B cell (primary cell): ENCODE data around the gene BAIAP3. TPM values are rescaled to one million over a fixed set of nuclear protein-coding genes. Genes with fewer than 3 reads are reported as not detected.
A peak's percentile ranks its signal among the peaks of the same experiment; 100 is the strongest.

Experiments
- ATAC-seq: fragments of 200-7000 bp; cut with Tn5 transposase; one replicate; pipeline ENCODE4 v1.10.0; 2021; ENCODE audit warnings: low read depth, mild to moderate bottlenecking, moderate number of reproducible peaks, moderate library complexity
- CTCF ChIA-PET: fragments of 350-600 bp; sonication (Branson Sonifier 250); formaldehyde crosslinking; loops from one replicate; lab custom pipeline; 2021; ENCODE audit warnings: antibody characterized with exemption, inconsistent platforms; lab: Charles Lee
- POLR2A ChIA-PET: fragments of 350-600 bp; sonication (Branson Sonifier 250); formaldehyde crosslinking; loops from one replicate; lab custom pipeline; 2021; ENCODE audit warnings: antibody characterized with exemption; lab: Charles Lee
- DNase-seq: peaks from one replicate; pipeline ENCODE4 v3.0.0; 2013
- H2AFZ ChIP-seq: 2 replicates; pipeline ENCODE4 v1.6.1; 2012; ENCODE audit warnings: mild to moderate bottlenecking, low read depth, low read length; ENCODE audit not compliant: insufficient read depth, poor library complexity, severe bottlenecking
- H3K27ac ChIP-seq, 2 donors: 1 replicate in 1 of 2; 2 replicates in 1 of 2; pipeline ENCODE4 v1.5.1; 2012 to 2013; ENCODE audit warnings: low read length in 2 of 2, mild to moderate bottlenecking in 2 of 2, moderate library complexity in 1 of 2
- H3K27me3 ChIP-seq, 4 experiments: fragments of 200-600 bp in 1 of 4; sonication (generic) in 1 of 4; replicated peaks in 1 of 4; 1 replicate in 2 of 4; 2 replicates in 2 of 4; pipeline versions ENCODE4 v1.6.1 to v1.7.0; 2013 to 2016; ENCODE audit warnings: low read length in 3 of 4, mild to moderate bottlenecking in 2 of 4, mixed read lengths in 1 of 4, moderate library complexity in 1 of 4; ENCODE audit not compliant: insufficient read depth in 4 of 4, control insufficient read depth in 3 of 4; ENCODE audit errors: control extremely low read depth in 1 of 4
- H3K36me3 ChIP-seq, 2 experiments: replicated peaks in 1 of 2; 1 replicate in 1 of 2; 2 replicates in 1 of 2; pipeline versions ENCODE4 v1.6.1 to v1.7.1; 2013; ENCODE audit warnings: low read length in 1 of 2; ENCODE audit not compliant: insufficient read depth in 2 of 2, control insufficient read depth in 1 of 2; ENCODE audit errors: control extremely low read depth in 1 of 2, extremely low read depth in 1 of 2
- H3K4me1 ChIP-seq, 2 donors: fragments of 200-600 bp in 1 of 2; sonication (generic) in 1 of 2; 1 replicate in 1 of 2; 2 replicates in 1 of 2; pipeline versions ENCODE4 v1.5.1 to v1.6.1; 2013 to 2017; ENCODE audit warnings: low read length in 2 of 2; ENCODE audit not compliant: control insufficient read depth in 2 of 2, insufficient read depth in 2 of 2
- H3K4me2 ChIP-seq: replicated peaks from 2 replicates; pipeline ENCODE3; 2012; ENCODE audit warnings: mild to moderate bottlenecking, low read depth, low read length; ENCODE audit not compliant: poor library complexity, severe bottlenecking
- H3K4me3 ChIP-seq, 5 experiments: fragments of 200-600 bp in 1 of 5; sonication (generic) in 1 of 5; 1 replicate in 3 of 5; 2 replicates in 2 of 5; pipeline versions ENCODE4 v1.5.1 to v1.7.0; 2011 to 2016; ENCODE audit warnings: low read length in 4 of 5, mild to moderate bottlenecking in 4 of 5, low read depth in 2 of 5, control low read depth in 1 of 5, moderate library complexity in 1 of 5; ENCODE audit not compliant: insufficient read depth in 1 of 5; ENCODE audit errors: control extremely low read depth in 1 of 5, extremely low read depth in 1 of 5
- H3K79me2 ChIP-seq: fragments of 200-600 bp; sonication (generic); one replicate; pipeline ENCODE4 v1.6.0; 2016; ENCODE audit warnings: low read length; ENCODE audit not compliant: control insufficient read depth, insufficient read depth
- H3K9ac ChIP-seq: fragments of 200-600 bp; sonication (generic); 2 replicates; pipeline ENCODE4 v1.6.1; 2017; ENCODE audit warnings: mild to moderate bottlenecking, low read length, moderate library complexity
- H3K9me3 ChIP-seq, 3 donors: one replicate each; pipeline versions ENCODE4 v1.6.1 to v1.7.1; 2013; ENCODE audit warnings: low read length in 2 of 3; ENCODE audit not compliant: control insufficient read depth in 2 of 3, insufficient read depth in 1 of 3; ENCODE audit errors: control extremely low read depth in 1 of 3
- H4K20me1 ChIP-seq: 2 replicates; pipeline ENCODE4 v1.6.0; 2012; ENCODE audit warnings: mild to moderate bottlenecking, low read length; ENCODE audit not compliant: insufficient read depth, control insufficient read depth, poor library complexity, severe bottlenecking
- H3K27ac Mint-ChIP-seq: one replicate; pipeline ENCODE4 v1.8.0; 2021; ENCODE audit warnings: mixed read lengths
- H3K27me3 Mint-ChIP-seq: one replicate; pipeline ENCODE4 v1.8.0; 2021; ENCODE audit warnings: mixed read lengths
- H3K4me1 Mint-ChIP-seq: one replicate; pipeline ENCODE4 v1.8.0; 2021; ENCODE audit warnings: mixed read lengths
- H3K4me3 Mint-ChIP-seq: one replicate; pipeline ENCODE4 v1.8.0; 2021; ENCODE audit warnings: mixed read lengths
- H3K9me3 Mint-ChIP-seq: one replicate; pipeline ENCODE4 v1.8.0; 2022; ENCODE audit warnings: mixed read lengths; ENCODE audit not compliant: insufficient read depth
- EZH2 ChIP-seq: IDR thresholded peaks from 2 replicates; pipeline ENCODE4 v1.6.1; 2012; ENCODE audit warnings: borderline replicate concordance, low read depth, mild to moderate bottlenecking, moderate library complexity, low read length; ENCODE audit not compliant: insufficient read depth, poor library complexity, severe bottlenecking
- WGBS: methylation state at CpG from one replicate; pipeline ENCODE4 v1.1.5; 2013; ENCODE audit warnings: missing lambda C conversion rate; ENCODE audit not compliant: insufficient coverage; 5-methylcytosine and 5-hydroxymethylcytosine counted together
- intact Hi-C: fragments of 100-400 bp; cut with micrococcal nuclease; formaldehyde crosslinking; loops from one replicate; pipeline ENCODE4 v1.10.0; 2022
- polyA plus RNA-seq: library from polyadenylated mRNA; depleted of rRNA; stranded (reverse); fragments of >200 nt; gene quantifications from 2 replicates; pipeline ENCODE4 v1.2.3, GENCODE V29; 2012
- total RNA-seq, 2 donors: library from RNA; stranded (reverse); fragments of 120-200 nt in 1 of 2; gene quantifications; 1 replicate in 1 of 2; 2 replicates in 1 of 2; pipeline versions ENCODE4 v1.2.3 to v1.2.4, GENCODE V29; 2013 to 2022
- TF ChIP-seq, protein P1 (sequence below): fragments of 200-600 bp; IDR thresholded peaks from one replicate; pipeline ENCODE4 v1.8.0; 2022; ENCODE audit warnings: antibody characterized with exemption, mild to moderate bottlenecking

BAIAP3 gene
- total and polyA plus RNA-seq, 2 donors (not counting 1 experiment from before 2014, with no cell fraction given): 119 to 130 TPM

DNA sequence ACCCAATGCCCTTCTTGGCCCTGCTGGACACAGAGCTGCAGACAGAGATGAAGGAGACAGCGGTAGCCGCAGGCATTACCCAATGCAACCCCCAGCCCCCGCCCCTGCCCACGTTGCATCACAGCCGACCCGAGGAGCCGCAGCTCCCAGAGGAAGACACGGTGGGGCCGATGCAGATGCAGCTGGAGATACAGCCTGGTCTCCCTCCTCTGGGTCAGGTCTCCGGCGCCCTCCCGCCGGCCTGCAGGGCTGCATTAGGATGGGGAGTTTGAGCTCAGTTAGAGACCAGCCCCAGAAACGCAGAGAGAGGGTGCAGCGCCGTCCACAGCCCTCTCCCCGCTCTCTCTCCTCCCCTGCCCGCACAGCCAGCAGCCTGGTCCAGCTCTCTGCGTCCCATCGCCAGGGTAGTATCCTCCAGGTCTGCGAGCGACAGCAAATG, 43.4 kb upstream of the BAIAP3 start:
- no peak overlapping the region for H3K27ac Mint-ChIP-seq
- no peak for TF ChIP-seq EZH2
- TF ChIP-seq, protein P1, sequence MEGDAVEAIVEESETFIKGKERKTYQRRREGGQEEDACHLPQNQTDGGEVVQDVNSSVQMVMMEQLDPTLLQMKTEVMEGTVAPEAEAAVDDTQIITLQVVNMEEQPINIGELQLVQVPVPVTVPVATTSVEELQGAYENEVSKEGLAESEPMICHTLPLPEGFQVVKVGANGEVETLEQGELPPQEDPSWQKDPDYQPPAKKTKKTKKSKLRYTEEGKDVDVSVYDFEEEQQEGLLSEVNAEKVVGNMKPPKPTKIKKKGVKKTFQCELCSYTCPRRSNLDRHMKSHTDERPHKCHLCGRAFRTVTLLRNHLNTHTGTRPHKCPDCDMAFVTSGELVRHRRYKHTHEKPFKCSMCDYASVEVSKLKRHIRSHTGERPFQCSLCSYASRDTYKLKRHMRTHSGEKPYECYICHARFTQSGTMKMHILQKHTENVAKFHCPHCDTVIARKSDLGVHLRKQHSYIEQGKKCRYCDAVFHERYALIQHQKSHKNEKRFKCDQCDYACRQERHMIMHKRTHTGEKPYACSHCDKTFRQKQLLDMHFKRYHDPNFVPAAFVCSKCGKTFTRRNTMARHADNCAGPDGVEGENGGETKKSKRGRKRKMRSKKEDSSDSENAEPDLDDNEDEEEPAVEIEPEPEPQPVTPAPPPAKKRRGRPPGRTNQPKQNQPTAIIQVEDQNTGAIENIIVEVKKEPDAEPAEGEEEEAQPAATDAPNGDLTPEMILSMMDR: no peak
- H3K36me3 ChIP-seq: no peaks in the 10 kb centered on the region
- H3K27me3 ChIP-seq: peaks cover 0 to 38% (median 8%) of the 10 kb centered on the region in 4 experiments
- H3K4me3 Mint-ChIP-seq: no peak overlapping the region
- peaks cover 12 to 21% of the 10 kb centered on the region in 2 donors for H3K4me1 ChIP-seq
- CTCF ChIA-PET: interaction anchor here (1.0 to 2.0 kb wide), 3 partner anchors 9 to 70 kb away, joined by 3 to 7 read pairs (median 3); no protein-coding TSS in a partner anchor
- no peaks in the 10 kb centered on the region for H3K79me2 ChIP-seq
- no peaks in the 10 kb centered on the region for H3K9me3 Mint-ChIP-seq
- H2AFZ ChIP-seq: no peak overlapping the region
- ATAC-seq: no peak
- peaks cover 9% of the 10 kb centered on the region for H3K4me1 Mint-ChIP-seq
- WGBS: 8% methylated on average over 17 of the region's 22 CpGs
- peaks cover 23% of the 10 kb centered on the region for H3K27me3 Mint-ChIP-seq
- H3K4me2 ChIP-seq: peak overlapping the region; percentile 34
- intact Hi-C loops: no loop called here
- no peaks in the 10 kb centered on the region for H4K20me1 ChIP-seq
- no peak overlapping the region for H3K9ac ChIP-seq
- DNase-seq: no peak
- H3K9me3 ChIP-seq: peaks cover 0 to 6% (median 0%) of the 10 kb centered on the region in 3 donors
- no peak overlapping the region for H3K27ac ChIP-seq
- H3K4me3 ChIP-seq: no peak overlapping the region
- POLR2A ChIA-PET: no interaction called here

DNA sequence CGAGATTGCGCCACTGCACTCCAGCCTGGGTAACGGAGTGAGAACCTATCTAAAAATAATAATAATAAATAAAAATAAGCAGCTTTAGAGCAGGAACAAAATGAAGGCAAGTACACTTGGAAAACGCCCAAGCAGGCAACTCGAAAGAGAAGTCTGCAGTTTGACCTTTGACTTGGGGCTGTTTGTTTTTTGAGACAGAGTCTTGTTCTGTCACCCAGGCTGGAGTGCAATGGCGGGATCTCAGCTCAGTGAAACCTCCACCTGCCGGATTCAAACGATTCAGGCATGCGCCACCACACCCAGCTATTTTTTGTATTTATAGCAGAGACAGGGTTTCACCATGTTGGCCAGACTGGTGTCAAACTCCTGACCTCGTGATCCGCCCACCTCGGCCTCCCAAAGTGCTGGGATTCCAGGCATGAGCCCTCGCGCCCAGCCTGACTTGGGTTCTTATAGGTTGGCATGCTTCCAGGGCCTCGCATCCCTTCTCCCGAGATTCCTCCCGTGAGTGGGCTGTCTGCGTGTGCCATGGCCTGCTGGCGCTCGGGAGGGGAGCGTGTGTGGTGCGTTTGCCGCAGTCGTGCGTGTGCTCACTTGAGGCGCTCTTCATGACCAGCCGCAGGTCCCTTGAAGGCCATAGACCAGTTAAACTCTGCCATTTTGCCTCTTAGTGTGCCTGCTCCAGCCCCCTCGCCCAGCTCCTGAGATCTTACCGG, 42.4 kb upstream of the BAIAP3 start:
- Histone ChIP-seq H2AFZ (no peak overlapping the region), H3K27me3 (peaks cover 0 to 38% (median 7%) of the 10 kb centered on the region in 4 experiments), H4K20me1 (no peaks in the 10 kb centered on the region), H3K4me2 (no peak overlapping the region), H3K27ac (no peak overlapping the region), H3K9me3 (peaks cover 0 to 6% (median 0%) of the 10 kb centered on the region in 3 donors), H3K4me3 (no peak overlapping the region), H3K79me2 (no peaks in the 10 kb centered on the region), H3K36me3 (no peaks in the 10 kb centered on the region), H3K4me1 (peaks cover 12 to 28% of the 10 kb centered on the region in 2 donors), H3K9ac (no peak overlapping the region)
- Mint-ChIP-seq H3K4me3 (no peak overlapping the region), H3K27ac (no peak overlapping the region), H3K9me3 (no peaks in the 10 kb centered on the region), H3K4me1 (peaks cover 14% of the 10 kb centered on the region), H3K27me3 (peaks cover 27% of the 10 kb centered on the region)
- POLR2A ChIA-PET: no interaction called here
- TF ChIP-seq, protein P1: no peak
- TF ChIP-seq EZH2: no peak
- DNase-seq (no peak), ATAC-seq (no peak)
- intact Hi-C loops: no loop called here
- 86% methylated on average over 24 of the region's 29 CpGs for WGBS
- CTCF ChIA-PET: interaction anchor here (1.3 to 2.0 kb wide), 2 partner anchors 8 to 10 kb away, joined by 3 to 7 read pairs; no protein-coding TSS in a partner anchor
